Gastrocnemius medialis (tissue), 4 donors: ENCODE results near the gene SLC35C1. TPM values are rescaled to one million over a fixed set of nuclear protein-coding genes. Genes with fewer than 3 reads are reported as not detected.

Experiments used
- ATAC-seq, 2 donors: fragments of 150-250 bp; one replicate each; pipeline ENCODE4 v1.9.1; 2016
- DNase-seq, 2 donors: peaks; one replicate each; pipeline ENCODE4 v3.0.0-alpha.2; 2019
- H3K27ac ChIP-seq, 4 donors: fragments of 200-600 bp; sonication (generic); 1 replicate in 1 of 4; 2 replicates in 3 of 4; pipeline ENCODE4 v1.5.1; 2016 to 2018; ENCODE audit warnings: mild to moderate bottlenecking in 2 of 4, moderate library complexity in 1 of 4
- H3K27me3 ChIP-seq, 3 donors: fragments of 200-600 bp; sonication (generic) in 2 of 3; 1 replicate in 1 of 3; 2 replicates in 2 of 3; pipeline versions ENCODE4 v1.5.1 to v1.6.0; 2016 to 2019; ENCODE audit warnings: mild to moderate bottlenecking in 1 of 3, moderate library complexity in 1 of 3
- H3K36me3 ChIP-seq, 2 donors: fragments of 200-600 bp; sonication (generic) in 1 of 2; one replicate each; pipeline ENCODE4 v1.5.1; 2017 to 2018
- H3K4me1 ChIP-seq, 2 donors: fragments of 200-600 bp; sonication (generic) in 1 of 2; one replicate each; pipeline ENCODE4 v1.5.1; 2016 to 2017; ENCODE audit warnings: mild to moderate bottlenecking in 2 of 2
- H3K4me3 ChIP-seq, 4 donors: fragments of 200-600 bp; sonication (generic) in 3 of 4; 1 replicate in 1 of 4; 2 replicates in 3 of 4; pipeline ENCODE4 v1.5.1; 2016 to 2019; ENCODE audit warnings: mild to moderate bottlenecking in 2 of 4
- H3K9me3 ChIP-seq, 3 donors: fragments of 200-600 bp; sonication (generic) in 2 of 3; 1 replicate in 1 of 3; 2 replicates in 2 of 3; pipeline ENCODE4 v1.5.1; 2016 to 2019
- CTCF ChIP-seq, 5 experiments: fragments of 450-650 bp in 3 of 5; fragments of 200-600 bp in 2 of 5; sonication (generic) in 2 of 5; IDR thresholded peaks in 4 of 5; conservative IDR thresholded peaks in 1 of 5; 1 replicate in 4 of 5; 2 replicates in 1 of 5; pipeline ENCODE4 v1.5.1; 2016 to 2019; ENCODE audit warnings: antibody characterized with exemption in 5 of 5, mild to moderate bottlenecking in 3 of 5, moderate library complexity in 3 of 5
- POLR2A ChIP-seq, 2 donors: fragments of 450-650 bp; IDR thresholded peaks; one replicate each; pipeline ENCODE4 v1.6.1; 2017; ENCODE audit warnings: antibody characterized with exemption in 2 of 2, mild to moderate bottlenecking in 2 of 2, moderate library complexity in 2 of 2
- in situ Hi-C, 4 donors: fragments of 200-750 bp; cut with MboI; loops; one replicate each; pipeline versions ENCODE4 v1.15.0 to v1.8.0; 2017; ENCODE audit warnings: low sequenced_read_pairs in 4 of 4
- intact Hi-C: fragments of 100-400 bp; cut with DNase I; formaldehyde crosslinking; loops from one replicate; pipeline ENCODE4 v1.15.1; 2023; ENCODE audit warnings: low total_unique reads
- total RNA-seq, 4 donors: library from RNA; depleted of rRNA; stranded (reverse); fragments of >200 nt; gene quantifications; one replicate each; pipeline versions ENCODE4 v1.1.0 to v1.2.3, GENCODE V29; 2016

SLC35C1 gene
- total RNA-seq, 4 donors from 2014 or later = 4.8 to 11.7 (median 7.8) TPM

- H3K4me1 ChIP-seq = no peaks in the 10 kb centered on the region
- no peaks in the 10 kb centered on the region for H3K27me3 ChIP-seq
- no peaks in the 10 kb centered on the region for H3K9me3 ChIP-seq
- ATAC-seq = no peak
- no peak for DNase-seq
- intact Hi-C loops = no loop called here
- no peak overlapping the region for H3K4me3 ChIP-seq
- TF ChIP-seq CTCF (IDR thresholded peaks at IDR 0.05 in 4 of 5, conservative IDR thresholded peaks at IDR 0.05 in 1 of 5) = no peak
- no peak for TF ChIP-seq POLR2A (IDR thresholded peaks at IDR 0.05)
- H3K27ac ChIP-seq = no peak overlapping the region
- H3K36me3 ChIP-seq = no peaks in the 10 kb centered on the region
- in situ Hi-C loops = no loop called here
Measured at GRCh38 chr11:45798793-45799441, 6.0 kb upstream of the SLC35C1 start.

- Histone ChIP-seq H3K27me3 (no peaks in the 10 kb centered on the region), H3K4me1 (no peaks in the 10 kb centered on the region), H3K27ac (no peak overlapping the region), H3K9me3 (no peaks in the 10 kb centered on the region), H3K4me3 (no peak overlapping the region), H3K36me3 (no peaks in the 10 kb centered on the region)
- intact Hi-C loops (no loop called here), in situ Hi-C loops (no loop called here)
- ATAC-seq (no peak), DNase-seq (no peak)
- no peak for TF ChIP-seq POLR2A (IDR thresholded peaks at IDR 0.05)
- no peak for TF ChIP-seq CTCF (IDR thresholded peaks at IDR 0.05 in 4 of 5, conservative IDR thresholded peaks at IDR 0.05 in 1 of 5)
Measured at GRCh38 chr11:45799562-45799961, 5.4 kb upstream of the SLC35C1 start.

- in situ Hi-C loops (no loop called here), intact Hi-C loops (no loop called here)
- Histone ChIP-seq H3K27me3 (no peaks in the 10 kb centered on the region), H3K4me1 (no peaks in the 10 kb centered on the region), H3K27ac (no peak overlapping the region), H3K36me3 (no peaks in the 10 kb centered on the region), H3K4me3 (no peak overlapping the region), H3K9me3 (no peaks in the 10 kb centered on the region)
- ATAC-seq = no peak
- DNase-seq = no peak
- TF ChIP-seq CTCF (IDR thresholded peaks at IDR 0.05 in 4 of 5, conservative IDR thresholded peaks at IDR 0.05 in 1 of 5) = no peak
- TF ChIP-seq POLR2A (IDR thresholded peaks at IDR 0.05) = no peak
Measured at GRCh38 chr11:45800261-45800660, 4.7 kb upstream of the SLC35C1 start.

- intact Hi-C loops = no loop called here
- Histone ChIP-seq H3K4me1 (peaks cover 14% of the 10 kb centered on the region in 2 donors), H3K4me3 (no peak overlapping the region), H3K27me3 (no peaks in the 10 kb centered on the region), H3K9me3 (no peaks in the 10 kb centered on the region), H3K36me3 (no peaks in the 10 kb centered on the region), H3K27ac (no peak overlapping the region)
- DNase-seq = no peak
- TF ChIP-seq POLR2A (IDR thresholded peaks at IDR 0.05) (no peak), CTCF (IDR thresholded peaks at IDR 0.05 in 4 of 5, conservative IDR thresholded peaks at IDR 0.05 in 1 of 5) (no peak)
- ATAC-seq = no peak
- in situ Hi-C loops = no loop called here
Measured at GRCh38 chr11:45801723-45802315, 3.1 kb upstream of the SLC35C1 start.
